HepG2 (cell line): ENCODE results near the gene ADCY7. TPM values are rescaled to one million over a fixed set of nuclear protein-coding genes. Genes with fewer than 3 reads are reported as not detected.

Experiments used
- BRD4 ChIP-seq: sonication (generic); formaldehyde crosslinking; IDR thresholded peaks from 2 replicates; pipeline ENCODE4 v1.4.0; 2020; ENCODE audit warnings: missing genetic modification reagents
- ETV6 ChIP-seq: sonication (generic); formaldehyde crosslinking; conservative IDR thresholded peaks from 2 replicates; pipeline ENCODE4 v1.4.0; 2020; ENCODE audit warnings: missing genetic modification reagents
- HNRNPL ChIP-seq: fragments of 200-400 bp; formaldehyde crosslinking; IDR thresholded peaks from 2 replicates; pipeline ENCODE4 v1.6.1; 2017; ENCODE audit warnings: mild to moderate bottlenecking, low read depth, low read length
- KAT8 ChIP-seq: IDR thresholded peaks from 2 replicates; pipeline ENCODE4 v1.6.1; 2016; ENCODE audit warnings: missing genetic modification reagents, missing compliant biosample characterization
- ZBTB7B ChIP-seq: sonication (generic); formaldehyde crosslinking; IDR thresholded peaks from 2 replicates; pipeline ENCODE4 v1.4.0; 2020; ENCODE audit warnings: missing genetic modification reagents
- polyA plus RNA-seq, 8 experiments: library from polyadenylated mRNA; depleted of rRNA in 3 of 8; stranded (reverse) in 7 of 8; unstranded in 1 of 8; fragments of >200 nt; fragmentation: Illumina TruSeq in 4 of 8; extraction: Trizol in 4 of 8; gene quantifications; 2 replicates each; pipeline versions ENCODE4 v1.2.1 to v1.2.3, GENCODE V29; 2011 to 2016; ENCODE audit warnings: low read depth in 4 of 8, missing spikeins in 1 of 8, mixed read lengths in 1 of 8; ENCODE audit not compliant: insufficient read depth in 1 of 8
- total RNA-seq, 5 experiments: library from RNA; depleted of rRNA; stranded (reverse); fragments of >200 nt; fragmentation: Illumina TruSeq; extraction: Trizol; gene quantifications; 2 replicates each; pipeline ENCODE4 v1.2.3, GENCODE V29; 2016; ENCODE audit warnings: low read depth in 1 of 5
- TF ChIP-seq, protein P1 (sequence below): sonication (generic); formaldehyde crosslinking; IDR thresholded peaks from one replicate; pipeline ENCODE4 v1.5.1; 2020; ENCODE audit warnings: mild to moderate bottlenecking, missing genetic modification reagents; ENCODE audit errors: not compliant biosample characterization
- TF ChIP-seq, protein P2 (sequence below): sonication (generic); formaldehyde crosslinking; IDR thresholded peaks from 2 replicates; pipeline ENCODE4 v1.9.0; 2021; ENCODE audit warnings: missing genetic modification reagents, mild to moderate bottlenecking, borderline replicate concordance
- TF ChIP-seq, protein P3 (sequence below): sonication (generic); formaldehyde crosslinking; IDR thresholded peaks from 2 replicates; pipeline ENCODE4 v1.4.0; 2020; ENCODE audit warnings: mild to moderate bottlenecking, missing genetic modification reagents
- TF ChIP-seq, protein P4 (sequence below): sonication (generic); formaldehyde crosslinking; IDR thresholded peaks from 2 replicates; pipeline ENCODE4 v1.5.0; 2020; ENCODE audit warnings: missing genetic modification reagents
- TF ChIP-seq, protein P5 (sequence below): sonication (generic); formaldehyde crosslinking; IDR thresholded peaks from 2 replicates; pipeline ENCODE4 v1.4.0; 2020; ENCODE audit warnings: missing genetic modification reagents

Gene ADCY7
- total and polyA plus RNA-seq, 2 of the 13 experiments (the other 11 are each of a cell fraction or from before 2014, with no cell fraction given), result 2.2 to 4.3 TPM

DNA sequence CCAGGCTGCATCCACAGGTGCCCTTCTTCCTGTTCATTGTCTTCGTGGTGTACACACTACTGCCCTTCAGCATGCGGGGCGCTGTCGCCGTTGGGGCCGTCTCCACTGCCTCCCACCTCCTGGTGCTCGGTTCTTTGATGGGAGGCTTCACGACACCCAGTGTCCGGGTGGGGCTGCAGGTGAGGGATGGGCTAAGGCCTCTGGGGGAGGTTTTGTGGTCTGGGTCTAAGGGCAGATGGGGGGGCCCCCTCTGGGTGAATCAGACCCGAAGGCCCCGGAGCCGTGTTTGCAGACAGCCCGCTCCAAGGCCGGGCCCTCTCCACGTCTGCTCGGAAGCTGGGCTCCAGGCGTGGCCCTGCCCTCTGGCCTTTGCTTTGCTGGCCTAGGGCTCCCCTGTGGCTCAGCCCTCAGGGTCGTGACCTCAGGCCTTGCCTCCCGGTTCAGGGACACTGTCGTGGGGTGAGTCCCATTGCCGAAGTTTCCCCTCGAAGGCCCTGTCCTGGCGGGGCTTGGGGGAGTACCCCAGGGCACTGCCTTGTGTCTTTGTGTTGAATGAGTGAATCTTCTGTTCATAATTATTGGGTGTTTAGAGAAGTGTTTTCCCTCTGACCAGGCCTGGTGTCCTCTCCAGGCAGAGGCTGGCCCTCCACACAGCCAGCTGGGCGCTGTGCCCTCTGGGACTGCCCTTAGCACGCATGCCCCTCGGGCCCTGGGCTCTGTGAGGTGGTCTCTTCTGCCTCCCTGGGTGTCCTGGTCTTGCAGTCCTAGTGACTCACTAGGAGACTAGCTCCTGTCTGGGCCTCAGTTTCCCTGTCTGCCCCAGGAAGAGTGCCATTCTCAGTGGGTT lies 25.6 kb downstream of the ADCY7 start (continued):
- TF ChIP-seq, protein P1, sequence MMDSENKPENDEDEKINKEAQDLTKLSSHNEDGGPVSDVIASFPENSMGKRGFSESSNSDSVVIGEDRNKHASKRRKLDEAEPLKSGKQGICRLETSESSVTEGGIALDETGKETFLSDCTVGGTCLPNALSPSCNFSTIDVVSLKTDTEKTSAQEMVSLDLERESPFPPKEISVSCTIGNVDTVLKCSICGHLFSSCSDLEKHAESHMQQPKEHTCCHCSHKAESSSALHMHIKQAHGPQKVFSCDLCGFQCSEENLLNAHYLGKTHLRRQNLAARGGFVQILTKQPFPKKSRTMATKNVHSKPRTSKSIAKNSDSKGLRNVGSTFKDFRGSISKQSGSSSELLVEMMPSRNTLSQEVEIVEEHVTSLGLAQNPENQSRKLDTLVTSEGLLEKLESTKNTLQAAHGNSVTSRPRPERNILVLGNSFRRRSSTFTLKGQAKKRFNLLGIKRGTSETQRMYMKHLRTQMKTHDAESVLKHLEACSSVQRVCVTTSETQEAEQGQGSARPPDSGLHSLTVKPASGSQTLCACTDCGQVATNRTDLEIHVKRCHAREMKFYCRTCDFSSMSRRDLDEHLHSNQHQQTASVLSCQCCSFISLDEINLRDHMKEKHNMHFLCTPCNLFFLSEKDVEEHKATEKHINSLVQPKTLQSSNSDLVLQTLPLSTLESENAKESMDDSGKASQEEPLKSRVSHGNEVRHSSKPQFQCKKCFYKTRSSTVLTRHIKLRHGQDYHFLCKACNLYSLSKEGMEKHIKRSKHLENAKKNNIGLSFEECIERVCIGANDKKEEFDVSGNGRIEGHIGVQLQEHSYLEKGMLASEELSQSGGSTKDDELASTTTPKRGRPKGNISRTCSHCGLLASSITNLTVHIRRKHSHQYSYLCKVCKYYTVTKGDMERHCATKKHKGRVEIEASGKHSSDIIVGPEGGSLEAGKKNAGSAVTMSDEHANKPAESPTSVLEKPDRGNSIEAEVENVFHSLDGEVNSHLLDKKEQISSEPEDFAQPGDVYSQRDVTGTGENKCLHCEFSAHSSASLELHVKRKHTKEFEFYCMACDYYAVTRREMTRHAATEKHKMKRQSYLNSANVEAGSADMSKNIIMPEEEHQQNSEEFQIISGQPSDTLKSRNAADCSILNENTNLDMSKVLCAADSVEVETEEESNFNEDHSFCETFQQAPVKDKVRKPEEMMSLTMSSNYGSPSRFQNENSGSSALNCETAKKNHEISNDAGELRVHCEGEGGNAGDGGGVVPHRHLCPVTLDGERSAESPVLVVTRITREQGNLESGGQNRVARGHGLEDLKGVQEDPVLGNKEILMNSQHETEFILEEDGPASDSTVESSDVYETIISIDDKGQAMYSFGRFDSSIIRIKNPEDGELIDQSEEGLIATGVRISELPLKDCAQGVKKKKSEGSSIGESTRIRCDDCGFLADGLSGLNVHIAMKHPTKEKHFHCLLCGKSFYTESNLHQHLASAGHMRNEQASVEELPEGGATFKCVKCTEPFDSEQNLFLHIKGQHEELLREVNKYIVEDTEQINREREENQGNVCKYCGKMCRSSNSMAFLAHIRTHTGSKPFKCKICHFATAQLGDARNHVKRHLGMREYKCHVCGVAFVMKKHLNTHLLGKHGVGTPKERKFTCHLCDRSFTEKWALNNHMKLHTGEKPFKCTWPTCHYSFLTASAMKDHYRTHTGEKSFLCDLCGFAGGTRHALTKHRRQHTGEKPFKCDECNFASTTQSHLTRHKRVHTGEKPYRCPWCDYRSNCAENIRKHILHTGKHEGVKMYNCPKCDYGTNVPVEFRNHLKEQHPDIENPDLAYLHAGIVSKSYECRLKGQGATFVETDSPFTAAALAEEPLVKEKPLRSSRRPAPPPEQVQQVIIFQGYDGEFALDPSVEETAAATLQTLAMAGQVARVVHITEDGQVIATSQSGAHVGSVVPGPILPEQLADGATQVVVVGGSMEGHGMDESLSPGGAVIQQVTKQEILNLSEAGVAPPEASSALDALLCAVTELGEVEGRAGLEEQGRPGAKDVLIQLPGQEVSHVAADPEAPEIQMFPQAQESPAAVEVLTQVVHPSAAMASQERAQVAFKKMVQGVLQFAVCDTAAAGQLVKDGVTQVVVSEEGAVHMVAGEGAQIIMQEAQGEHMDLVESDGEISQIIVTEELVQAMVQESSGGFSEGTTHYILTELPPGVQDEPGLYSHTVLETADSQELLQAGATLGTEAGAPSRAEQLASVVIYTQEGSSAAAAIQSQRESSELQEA (CRISPR knock-in tag), result no peak
- TF ChIP-seq ZBTB7B (peak; percentile 99), KAT8 (peak; percentile 74; the same call in 1 of the 2 replicates), BRD4 (CRISPR knock-in tag) (peak; percentile 41), HNRNPL (peak; percentile 89), ETV6 (no peak; the same call in 1 of the 2 replicates)
- TF ChIP-seq, protein P2, sequence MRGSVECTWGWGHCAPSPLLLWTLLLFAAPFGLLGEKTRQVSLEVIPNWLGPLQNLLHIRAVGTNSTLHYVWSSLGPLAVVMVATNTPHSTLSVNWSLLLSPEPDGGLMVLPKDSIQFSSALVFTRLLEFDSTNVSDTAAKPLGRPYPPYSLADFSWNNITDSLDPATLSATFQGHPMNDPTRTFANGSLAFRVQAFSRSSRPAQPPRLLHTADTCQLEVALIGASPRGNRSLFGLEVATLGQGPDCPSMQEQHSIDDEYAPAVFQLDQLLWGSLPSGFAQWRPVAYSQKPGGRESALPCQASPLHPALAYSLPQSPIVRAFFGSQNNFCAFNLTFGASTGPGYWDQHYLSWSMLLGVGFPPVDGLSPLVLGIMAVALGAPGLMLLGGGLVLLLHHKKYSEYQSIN (CRISPR knock-in tag), result no peak
- TF ChIP-seq, protein P3, sequence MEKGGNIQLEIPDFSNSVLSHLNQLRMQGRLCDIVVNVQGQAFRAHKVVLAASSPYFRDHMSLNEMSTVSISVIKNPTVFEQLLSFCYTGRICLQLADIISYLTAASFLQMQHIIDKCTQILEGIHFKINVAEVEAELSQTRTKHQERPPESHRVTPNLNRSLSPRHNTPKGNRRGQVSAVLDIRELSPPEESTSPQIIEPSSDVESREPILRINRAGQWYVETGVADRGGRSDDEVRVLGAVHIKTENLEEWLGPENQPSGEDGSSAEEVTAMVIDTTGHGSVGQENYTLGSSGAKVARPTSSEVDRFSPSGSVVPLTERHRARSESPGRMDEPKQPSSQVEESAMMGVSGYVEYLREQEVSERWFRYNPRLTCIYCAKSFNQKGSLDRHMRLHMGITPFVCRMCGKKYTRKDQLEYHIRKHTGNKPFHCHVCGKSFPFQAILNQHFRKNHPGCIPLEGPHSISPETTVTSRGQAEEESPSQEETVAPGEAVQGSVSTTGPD, result no peak; the same call in 1 of the 2 replicates
- TF ChIP-seq, protein P4, sequence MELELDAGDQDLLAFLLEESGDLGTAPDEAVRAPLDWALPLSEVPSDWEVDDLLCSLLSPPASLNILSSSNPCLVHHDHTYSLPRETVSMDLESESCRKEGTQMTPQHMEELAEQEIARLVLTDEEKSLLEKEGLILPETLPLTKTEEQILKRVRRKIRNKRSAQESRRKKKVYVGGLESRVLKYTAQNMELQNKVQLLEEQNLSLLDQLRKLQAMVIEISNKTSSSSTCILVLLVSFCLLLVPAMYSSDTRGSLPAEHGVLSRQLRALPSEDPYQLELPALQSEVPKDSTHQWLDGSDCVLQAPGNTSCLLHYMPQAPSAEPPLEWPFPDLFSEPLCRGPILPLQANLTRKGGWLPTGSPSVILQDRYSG, result no peak
- TF ChIP-seq, protein P5, sequence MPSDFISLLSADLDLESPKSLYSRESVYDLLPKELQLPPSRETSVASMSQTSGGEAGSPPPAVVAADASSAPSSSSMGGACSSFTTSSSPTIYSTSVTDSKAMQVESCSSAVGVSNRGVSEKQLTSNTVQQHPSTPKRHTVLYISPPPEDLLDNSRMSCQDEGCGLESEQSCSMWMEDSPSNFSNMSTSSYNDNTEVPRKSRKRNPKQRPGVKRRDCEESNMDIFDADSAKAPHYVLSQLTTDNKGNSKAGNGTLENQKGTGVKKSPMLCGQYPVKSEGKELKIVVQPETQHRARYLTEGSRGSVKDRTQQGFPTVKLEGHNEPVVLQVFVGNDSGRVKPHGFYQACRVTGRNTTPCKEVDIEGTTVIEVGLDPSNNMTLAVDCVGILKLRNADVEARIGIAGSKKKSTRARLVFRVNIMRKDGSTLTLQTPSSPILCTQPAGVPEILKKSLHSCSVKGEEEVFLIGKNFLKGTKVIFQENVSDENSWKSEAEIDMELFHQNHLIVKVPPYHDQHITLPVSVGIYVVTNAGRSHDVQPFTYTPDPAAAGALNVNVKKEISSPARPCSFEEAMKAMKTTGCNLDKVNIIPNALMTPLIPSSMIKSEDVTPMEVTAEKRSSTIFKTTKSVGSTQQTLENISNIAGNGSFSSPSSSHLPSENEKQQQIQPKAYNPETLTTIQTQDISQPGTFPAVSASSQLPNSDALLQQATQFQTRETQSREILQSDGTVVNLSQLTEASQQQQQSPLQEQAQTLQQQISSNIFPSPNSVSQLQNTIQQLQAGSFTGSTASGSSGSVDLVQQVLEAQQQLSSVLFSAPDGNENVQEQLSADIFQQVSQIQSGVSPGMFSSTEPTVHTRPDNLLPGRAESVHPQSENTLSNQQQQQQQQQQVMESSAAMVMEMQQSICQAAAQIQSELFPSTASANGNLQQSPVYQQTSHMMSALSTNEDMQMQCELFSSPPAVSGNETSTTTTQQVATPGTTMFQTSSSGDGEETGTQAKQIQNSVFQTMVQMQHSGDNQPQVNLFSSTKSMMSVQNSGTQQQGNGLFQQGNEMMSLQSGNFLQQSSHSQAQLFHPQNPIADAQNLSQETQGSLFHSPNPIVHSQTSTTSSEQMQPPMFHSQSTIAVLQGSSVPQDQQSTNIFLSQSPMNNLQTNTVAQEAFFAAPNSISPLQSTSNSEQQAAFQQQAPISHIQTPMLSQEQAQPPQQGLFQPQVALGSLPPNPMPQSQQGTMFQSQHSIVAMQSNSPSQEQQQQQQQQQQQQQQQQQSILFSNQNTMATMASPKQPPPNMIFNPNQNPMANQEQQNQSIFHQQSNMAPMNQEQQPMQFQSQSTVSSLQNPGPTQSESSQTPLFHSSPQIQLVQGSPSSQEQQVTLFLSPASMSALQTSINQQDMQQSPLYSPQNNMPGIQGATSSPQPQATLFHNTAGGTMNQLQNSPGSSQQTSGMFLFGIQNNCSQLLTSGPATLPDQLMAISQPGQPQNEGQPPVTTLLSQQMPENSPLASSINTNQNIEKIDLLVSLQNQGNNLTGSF (CRISPR knock-in tag), result no peak
